GM12878 (cell line): ENCODE data around the gene BBS2. TPM values are rescaled to one million over a fixed set of nuclear protein-coding genes. Genes with fewer than 3 reads are reported as not detected.

ENCODE experiments used
- ATAC-seq: fragments of 200-7000 bp; cut with Tn5 transposase; 3 replicates; pipeline ENCODE4 v1.9.1; 2020; ENCODE audit warnings: mild to moderate bottlenecking, moderate library complexity
- BruUV-seq: library from RNA; stranded (reverse); fragments of 400-500 nt; replicated peaks from 2 replicates; lab custom pipeline; 2021; lab: Mats Ljungman, UMichigan
- CTCF ChIA-PET: fragments of 300-600 bp; sonication (Branson Sonifier 250); formaldehyde crosslinking; extraction: SDS; loops from one replicate; lab custom pipeline; 2021; ENCODE audit warnings: inconsistent platforms; lab: Yijun Ruan, JAX
- POLR2A ChIA-PET: fragments of 350-600 bp; formaldehyde crosslinking; extraction: SDS; loops from one replicate; lab custom pipeline; 2021; ENCODE audit warnings: inconsistent platforms; lab: Charles Lee
- RAD21 ChIA-PET: fragments of 300-600 bp; sonication (Branson Sonifier 250); formaldehyde crosslinking; loops from one replicate; lab custom pipeline; 2023; ENCODE audit warnings: antibody characterized with exemption; ENCODE audit not compliant: unreplicated experiment; lab: Charles Lee
- SMC1A ChIA-PET: fragments of 300-600 bp; sonication (Branson Sonifier 250); formaldehyde crosslinking; loops from one replicate; lab custom pipeline; 2023; ENCODE audit not compliant: unreplicated experiment, uncharacterized antibody; lab: Charles Lee
- DNase-seq: peaks from one replicate; pipeline ENCODE4 v3.0.0-alpha.2; 2011; ENCODE audit warnings: low read depth, low spot score
- FAIRE-seq: peaks from 3 replicates; lab custom pipeline; 2011; peaks lifted over from hg19 to GRCh38; lab: Jason Lieb, UNC
- H2AFZ ChIP-seq: 2 replicates; pipeline ENCODE4 v1.6.0; 2011; ENCODE audit warnings: low read depth, low read length, control low read depth; ENCODE audit not compliant: control insufficient read depth
- H3K27ac ChIP-seq: 2 replicates; pipeline ENCODE4 v1.5.1; 2011; ENCODE audit warnings: control low read depth; ENCODE audit not compliant: control insufficient read depth, insufficient read depth
- H3K27me3 ChIP-seq, 2 experiments: replicated peaks in 1 of 2; 2 replicates each; pipeline versions ENCODE4 v1.6.0 to v1.6.1; 2011; ENCODE audit warnings: low read length in 1 of 2; ENCODE audit not compliant: control insufficient read depth in 2 of 2, insufficient read depth in 2 of 2
- H3K36me3 ChIP-seq, 2 experiments: 2 replicates each; pipeline ENCODE4 v1.5.1; 2011; ENCODE audit warnings: low read length in 1 of 2; ENCODE audit not compliant: control insufficient read depth in 2 of 2, insufficient read depth in 2 of 2
- H3K4me1 ChIP-seq: 2 replicates; pipeline ENCODE4 v1.6.1; 2011; ENCODE audit warnings: mild to moderate bottlenecking, low read length, moderate library complexity, mixed read lengths; ENCODE audit not compliant: control insufficient read depth, insufficient read depth
- H3K4me2 ChIP-seq: 2 replicates; pipeline ENCODE4 v1.6.0; 2011; ENCODE audit warnings: control low read depth; ENCODE audit not compliant: control insufficient read depth, insufficient read depth
- H3K4me3 ChIP-seq: fragments of 200-600 bp; sonication (generic); 2 replicates; pipeline ENCODE4 v1.5.1; 2016
- H3K79me2 ChIP-seq: 2 replicates; pipeline ENCODE4 v1.6.0; 2011; ENCODE audit warnings: low read length; ENCODE audit not compliant: control insufficient read depth, insufficient read depth
- H3K9ac ChIP-seq: 2 replicates; pipeline ENCODE4 v1.8.0; 2011; ENCODE audit warnings: low read length, control low read depth, mixed read lengths; ENCODE audit not compliant: control insufficient read depth, insufficient read depth
- H3K9me3 ChIP-seq: replicated peaks from 3 replicates; pipeline ENCODE4 v1.5.1; 2011; ENCODE audit warnings: mild to moderate bottlenecking, low read length; ENCODE audit not compliant: control insufficient read depth, insufficient read depth
- H4K20me1 ChIP-seq: 2 replicates; pipeline ENCODE4 v1.6.0; 2011; ENCODE audit not compliant: control insufficient read depth, insufficient read depth
- CBX3 ChIP-seq: fragments of 200-600 bp; sonication (generic); IDR thresholded peaks from 2 replicates; pipeline ENCODE4 v1.6.1; 2016; ENCODE audit warnings: low read depth, borderline replicate concordance
- CHD1 ChIP-seq: IDR thresholded peaks from 2 replicates; pipeline ENCODE4 v1.6.1; 2012; ENCODE audit warnings: low read depth, low read length, improper control_type of control experiment
- MTA3 ChIP-seq: IDR thresholded peaks from 2 replicates; pipeline ENCODE4 v1.6.1; 2012; ENCODE audit warnings: low read length, inconsistent platforms, borderline replicate concordance
- NFYB ChIP-seq: IDR thresholded peaks from 2 replicates; pipeline ENCODE4 v1.6.1; 2011; ENCODE audit warnings: low read depth, mild to moderate bottlenecking, low read length, improper control_type of control experiment, moderate library complexity; ENCODE audit not compliant: insufficient read depth
- RAD21 ChIP-seq: IDR thresholded peaks from 2 replicates; pipeline ENCODE4 v1.6.1; 2011; ENCODE audit warnings: mild to moderate bottlenecking, low read depth, low read length, moderate library complexity; ENCODE audit not compliant: insufficient read depth
- WGBS: methylation state at CpG from one replicate; pipeline ENCODE4 v1.1.6; 2016; ENCODE audit warnings: low lambda C conversion rate; ENCODE audit not compliant: insufficient replicate concordance, insufficient coverage; ENCODE audit errors: missing lambda C conversion rate; 5-methylcytosine and 5-hydroxymethylcytosine counted together
- in situ Hi-C: fragments of 300-500 bp; cut with MboI; formaldehyde crosslinking; loops from 9 replicates; pipeline ENCODE4 v1.14.3; 2018; ENCODE audit warnings: mixed read lengths
- intact Hi-C: fragments of 100-400 bp; cut with micrococcal nuclease; formaldehyde crosslinking; loops from one replicate; pipeline ENCODE4 v1.14.2; 2022; ENCODE audit not compliant: unreplicated experiment
- polyA plus RNA-seq, 11 experiments: library from polyadenylated mRNA; depleted of rRNA in 4 of 11; unstranded in 6 of 11; stranded (reverse) in 5 of 11; fragments of >200 nt; fragmentation: Nextera tagmentation in 4 of 11; fragmentation: Illumina TruSeq in 1 of 11; extraction: Ambion mirVana in 4 of 11; extraction: Trizol in 1 of 11; gene quantifications; 1 replicate in 1 of 11; 2 replicates in 10 of 11; pipeline versions ENCODE4 v1.2.1 to v1.2.3, GENCODE V29; 2011 to 2016; ENCODE audit warnings: inconsistent platforms in 2 of 11, missing spikeins in 2 of 11, low read depth in 1 of 11
- total RNA-seq, 4 experiments: library from RNA; depleted of rRNA in 3 of 4; stranded (reverse); fragments of >200 nt in 3 of 4; fragmentation: Illumina TruSeq in 1 of 4; extraction: Trizol in 1 of 4; gene quantifications; 2 replicates each; pipeline versions ENCODE4 v1.2.1 to v1.2.3, GENCODE V29; 2013 to 2021
- TF ChIP-seq, protein P1 (sequence below): fragments of 450-650 bp; IDR thresholded peaks from 2 replicates; pipeline ENCODE4 v1.6.1; 2017; ENCODE audit warnings: low read depth, mild to moderate bottlenecking, moderate library complexity
- TF ChIP-seq, protein P2 (sequence below): IDR thresholded peaks from 2 replicates; pipeline ENCODE4 v1.6.1; 2012; ENCODE audit warnings: low read depth, low read length, improper control_type of control experiment

BBS2 gene
- total and polyA plus RNA-seq, 10 of the 15 experiments (the other 5 are each of a cell fraction or from before 2014, with no cell fraction given): 4.9 to 38.3 (median 16.4) TPM

GRCh38 chr16:56532714-56533113, 12.9 kb upstream of the BBS2 start:
- no peak overlapping the region for H3K27ac ChIP-seq
- H3K36me3 ChIP-seq: no peaks in the 10 kb centered on the region
- in situ Hi-C loops: no loop called here
- 15% methylated on average over 4 of the region's 4 CpGs for WGBS
- BruUV-seq: no TSS peak
- TF ChIP-seq CHD1 (no peak), CBX3 (no peak), RAD21 (no peak), MTA3 (no peak), NFYB (no peak)
- TF ChIP-seq, protein P1, sequence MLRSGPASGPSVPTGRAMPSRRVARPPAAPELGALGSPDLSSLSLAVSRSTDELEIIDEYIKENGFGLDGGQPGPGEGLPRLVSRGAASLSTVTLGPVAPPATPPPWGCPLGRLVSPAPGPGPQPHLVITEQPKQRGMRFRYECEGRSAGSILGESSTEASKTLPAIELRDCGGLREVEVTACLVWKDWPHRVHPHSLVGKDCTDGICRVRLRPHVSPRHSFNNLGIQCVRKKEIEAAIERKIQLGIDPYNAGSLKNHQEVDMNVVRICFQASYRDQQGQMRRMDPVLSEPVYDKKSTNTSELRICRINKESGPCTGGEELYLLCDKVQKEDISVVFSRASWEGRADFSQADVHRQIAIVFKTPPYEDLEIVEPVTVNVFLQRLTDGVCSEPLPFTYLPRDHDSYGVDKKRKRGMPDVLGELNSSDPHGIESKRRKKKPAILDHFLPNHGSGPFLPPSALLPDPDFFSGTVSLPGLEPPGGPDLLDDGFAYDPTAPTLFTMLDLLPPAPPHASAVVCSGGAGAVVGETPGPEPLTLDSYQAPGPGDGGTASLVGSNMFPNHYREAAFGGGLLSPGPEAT: no peak
- TF ChIP-seq, protein P2, sequence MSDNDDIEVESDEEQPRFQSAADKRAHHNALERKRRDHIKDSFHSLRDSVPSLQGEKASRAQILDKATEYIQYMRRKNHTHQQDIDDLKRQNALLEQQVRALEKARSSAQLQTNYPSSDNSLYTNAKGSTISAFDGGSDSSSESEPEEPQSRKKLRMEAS: no peak
- no peak overlapping the region for H3K4me2 ChIP-seq
- SMC1A ChIA-PET: no interaction called here
- H3K9me3 ChIP-seq: no peaks in the 10 kb centered on the region
- ATAC-seq (no peak), FAIRE-seq (no peak), DNase-seq (no peak)
- intact Hi-C loops: no loop called here
- no peak overlapping the region for H3K9ac ChIP-seq
- H2AFZ ChIP-seq: no peak overlapping the region
- no peaks in the 10 kb centered on the region; a peak in 2 of 4 replicates for H3K27me3 ChIP-seq
- POLR2A ChIA-PET: no interaction called here
- RAD21 ChIA-PET: no interaction called here
- no peaks in the 10 kb centered on the region for H3K79me2 ChIP-seq
- no peak overlapping the region for H3K4me3 ChIP-seq
- no peaks in the 10 kb centered on the region for H3K4me1 ChIP-seq
- H4K20me1 ChIP-seq: no peaks in the 10 kb centered on the region
- CTCF ChIA-PET: interaction anchor here (1.6 kb wide), 1 partner anchor 68 kb away, joined by 4 read pairs; no protein-coding TSS in a partner anchor
